Muscle of leg (tissue), 11 donors: ENCODE data around the gene AGTPBP1. TPM values are rescaled to one million over a fixed set of nuclear protein-coding genes. Genes with fewer than 3 reads are reported as not detected.

Source experiments
- DNase-seq: peaks from one replicate; pipeline ENCODE4 v3.0.0; 2013
- H3K27ac ChIP-seq: one replicate; pipeline ENCODE4 v1.5.1; 2013; ENCODE audit warnings: mild to moderate bottlenecking, low read length, control low read depth
- H3K27me3 ChIP-seq: one replicate; pipeline ENCODE4 v1.6.1; 2013; ENCODE audit warnings: low read length; ENCODE audit not compliant: control insufficient read depth, insufficient read depth
- H3K36me3 ChIP-seq: one replicate; pipeline ENCODE4 v1.6.1; 2013; ENCODE audit warnings: low read length; ENCODE audit not compliant: control insufficient read depth, insufficient read depth
- H3K4me1 ChIP-seq: one replicate; pipeline ENCODE4 v1.6.1; 2013; ENCODE audit warnings: low read length; ENCODE audit not compliant: control insufficient read depth, insufficient read depth
- H3K4me3 ChIP-seq: one replicate; pipeline ENCODE4 v1.5.1; 2013; ENCODE audit warnings: low read length, control low read depth
- H3K9me3 ChIP-seq: replicated peaks from 2 replicates; pipeline ENCODE4 v1.6.1; 2013; ENCODE audit warnings: low read depth, low read length; ENCODE audit not compliant: control insufficient read depth
- WGBS: methylation state at CpG from one replicate; pipeline ENCODE4 v1.1.5; 2013; ENCODE audit warnings: missing lambda C conversion rate; ENCODE audit not compliant: insufficient coverage; 5-methylcytosine and 5-hydroxymethylcytosine counted together
- polyA plus RNA-seq, 8 donors: library from polyadenylated mRNA; unstranded; fragments of 120-200 nt; gene quantifications; one replicate each; pipeline versions ENCODE4 v1.2.1 to v1.2.3, GENCODE V29; 2013; ENCODE audit warnings: inconsistent platforms in 1 of 8, low replicate concordance in 1 of 8; ENCODE audit not compliant: insufficient read length in 8 of 8, insufficient read depth in 1 of 8
- total RNA-seq: library from RNA; stranded (reverse); fragments of 120-200 nt; gene quantifications from one replicate; pipeline ENCODE4 v1.2.4, GENCODE V29; 2013

AGTPBP1 gene
- total and polyA plus RNA-seq, 9 donors = 9.6 to 21.2 (median 12.2) TPM

- H3K9me3 ChIP-seq = no peaks in the 10 kb centered on the region
- no peak overlapping the region for H3K4me3 ChIP-seq
- 75% methylated on average over 1 of the region's 4 CpGs for WGBS
- peak overlapping the region; percentile 77 for H3K27ac ChIP-seq
- DNase-seq = peak; percentile 32
- peaks cover 2% of the 10 kb centered on the region for H3K27me3 ChIP-seq
- no peaks in the 10 kb centered on the region for H3K36me3 ChIP-seq
- H3K4me1 ChIP-seq = peaks cover 17% of the 10 kb centered on the region
These were observed 213.1 kb downstream of the AGTPBP1 start for GRCh38 chr9:85528607-85529006.

GRCh38 chr9:85528142-85528541 lies 213.6 kb downstream of the AGTPBP1 start:
- 70% methylated on average over 4 of the region's 5 CpGs for WGBS
- Histone ChIP-seq H3K4me3 (no peak overlapping the region), H3K4me1 (peaks cover 18% of the 10 kb centered on the region), H3K27me3 (peaks cover 4% of the 10 kb centered on the region), H3K9me3 (no peaks in the 10 kb centered on the region), H3K36me3 (no peaks in the 10 kb centered on the region), H3K27ac (peak overlapping the region; percentile 77)
- DNase-seq = peak; percentile 16

GRCh38 chr9:85527331-85528020 lies 214.3 kb downstream of the AGTPBP1 start:
- peaks cover 23% of the 10 kb centered on the region for H3K4me1 ChIP-seq
- H3K27ac ChIP-seq = peak overlapping the region; percentile 77
- H3K36me3 ChIP-seq = no peaks in the 10 kb centered on the region
- DNase-seq = peak; percentile 48
- H3K27me3 ChIP-seq = peaks cover 5% of the 10 kb centered on the region
- no peak overlapping the region for H3K4me3 ChIP-seq
- WGBS = 64% methylated on average over 3 of the region's 4 CpGs
- no peaks in the 10 kb centered on the region for H3K9me3 ChIP-seq

- no peak for DNase-seq
- H3K4me1 ChIP-seq = peaks cover 24% of the 10 kb centered on the region
- WGBS = 74% methylated on average over 2 of the region's 2 CpGs
- no peak overlapping the region for H3K4me3 ChIP-seq
- H3K36me3 ChIP-seq = no peaks in the 10 kb centered on the region
- H3K27me3 ChIP-seq = peaks cover 5% of the 10 kb centered on the region
- no peak overlapping the region for H3K27ac ChIP-seq
- H3K9me3 ChIP-seq = no peaks in the 10 kb centered on the region
These were observed 217.2 kb downstream of the AGTPBP1 start for GRCh38 chr9:85524531-85524930.

GRCh38 chr9:85523202-85523601 lies 218.6 kb downstream of the AGTPBP1 start:
- DNase-seq = no peak
- Histone ChIP-seq H3K36me3 (no peaks in the 10 kb centered on the region), H3K27ac (no peak overlapping the region), H3K9me3 (no peaks in the 10 kb centered on the region), H3K27me3 (peaks cover 5% of the 10 kb centered on the region), H3K4me3 (no peak overlapping the region), H3K4me1 (peaks cover 16% of the 10 kb centered on the region)
- 41% methylated on average over 9 of the region's 9 CpGs for WGBS

- Histone ChIP-seq H3K4me3 (peak overlapping the region; percentile 52), H3K36me3 (no peaks in the 10 kb centered on the region), H3K9me3 (no peaks in the 10 kb centered on the region), H3K27ac (peak overlapping the region; percentile 69), H3K27me3 (peaks cover 5% of the 10 kb centered on the region), H3K4me1 (peaks cover 12% of the 10 kb centered on the region)
- WGBS = under 1% methylated on average over 42 of the region's 55 CpGs
- DNase-seq = peak; percentile 82
These were observed 219.2 kb downstream of the AGTPBP1 start for GRCh38 chr9:85522459-85523092.

- 63% methylated on average over 20 of the region's 23 CpGs for WGBS
- Histone ChIP-seq H3K9me3 (no peaks in the 10 kb centered on the region), H3K4me3 (no peak overlapping the region), H3K4me1 (peaks cover 12% of the 10 kb centered on the region), H3K27ac (no peak overlapping the region), H3K27me3 (peaks cover 9% of the 10 kb centered on the region), H3K36me3 (no peaks in the 10 kb centered on the region)
- DNase-seq = peak; percentile 79
These were observed 220.2 kb downstream of the AGTPBP1 start for GRCh38 chr9:85521371-85522197.

GRCh38 chr9:85516976-85517637 lies 224.6 kb downstream of the AGTPBP1 start:
- no peak for DNase-seq
- Histone ChIP-seq H3K4me1 (peaks cover 2% of the 10 kb centered on the region), H3K4me3 (no peak overlapping the region), H3K27ac (no peak overlapping the region), H3K36me3 (no peaks in the 10 kb centered on the region), H3K27me3 (peaks cover 7% of the 10 kb centered on the region), H3K9me3 (no peaks in the 10 kb centered on the region)
- WGBS = 83% methylated on average over 5 of the region's 6 CpGs

GRCh38 chr9:85516455-85516854 lies 225.3 kb downstream of the AGTPBP1 start:
- no peaks in the 10 kb centered on the region for H3K9me3 ChIP-seq
- DNase-seq = no peak
- H3K36me3 ChIP-seq = no peaks in the 10 kb centered on the region
- H3K4me3 ChIP-seq = no peak overlapping the region
- H3K27ac ChIP-seq = no peak overlapping the region
- H3K27me3 ChIP-seq = peaks cover 7% of the 10 kb centered on the region
- peaks cover 1% of the 10 kb centered on the region for H3K4me1 ChIP-seq
- 44% methylated on average over 5 of the region's 10 CpGs for WGBS
